GM12872 (cell line): Measurements from ENCODE around the gene MEGF6.

Experiments used
- TF ChIP-seq, protein P1 (sequence below): IDR thresholded peaks from 3 replicates; pipeline ENCODE4 v1.5.1; 2011; ENCODE audit warnings: low read depth, mild to moderate bottlenecking, low read length, moderate library complexity; ENCODE audit not compliant: insufficient read depth

MEGF6 gene

DNA sequence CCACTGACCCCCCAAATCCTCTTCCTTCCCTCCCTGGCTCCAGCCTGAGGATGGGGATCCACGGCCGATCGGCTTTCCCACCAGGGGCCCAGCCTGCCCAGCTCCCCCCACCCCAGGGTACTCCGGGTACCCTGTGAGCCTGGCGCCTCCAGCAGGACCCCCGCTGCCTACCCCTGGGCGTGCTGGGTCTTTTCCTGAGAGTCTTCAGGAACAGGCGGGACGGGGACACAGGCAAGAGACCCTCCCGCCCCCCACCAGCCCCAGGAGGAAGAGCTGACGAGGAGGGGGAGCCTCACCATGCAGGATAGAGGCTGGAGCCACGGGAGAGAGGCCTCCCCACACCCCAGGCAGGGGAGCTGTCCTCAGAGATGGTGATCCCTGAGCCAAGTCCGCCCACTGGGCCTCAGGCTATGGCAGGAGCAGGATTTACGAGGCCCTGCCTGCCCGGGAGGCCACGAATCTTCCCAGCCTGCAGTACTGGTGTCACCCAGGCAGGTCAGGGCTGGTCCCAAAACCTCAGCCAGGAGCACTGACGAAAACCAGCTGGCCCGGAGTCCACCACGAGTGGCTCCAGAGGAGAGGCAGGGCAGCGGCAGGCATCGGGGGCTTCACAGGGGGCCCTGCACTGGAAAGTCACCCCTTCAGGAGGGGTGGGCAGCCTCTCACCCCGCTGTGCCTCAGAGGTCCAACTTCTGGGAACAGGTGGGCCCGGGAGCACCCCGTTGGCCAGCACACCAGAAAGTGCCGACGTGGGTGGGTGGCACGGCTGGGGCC is 58.0 kb downstream of the MEGF6 start:
- TF ChIP-seq, protein P1, sequence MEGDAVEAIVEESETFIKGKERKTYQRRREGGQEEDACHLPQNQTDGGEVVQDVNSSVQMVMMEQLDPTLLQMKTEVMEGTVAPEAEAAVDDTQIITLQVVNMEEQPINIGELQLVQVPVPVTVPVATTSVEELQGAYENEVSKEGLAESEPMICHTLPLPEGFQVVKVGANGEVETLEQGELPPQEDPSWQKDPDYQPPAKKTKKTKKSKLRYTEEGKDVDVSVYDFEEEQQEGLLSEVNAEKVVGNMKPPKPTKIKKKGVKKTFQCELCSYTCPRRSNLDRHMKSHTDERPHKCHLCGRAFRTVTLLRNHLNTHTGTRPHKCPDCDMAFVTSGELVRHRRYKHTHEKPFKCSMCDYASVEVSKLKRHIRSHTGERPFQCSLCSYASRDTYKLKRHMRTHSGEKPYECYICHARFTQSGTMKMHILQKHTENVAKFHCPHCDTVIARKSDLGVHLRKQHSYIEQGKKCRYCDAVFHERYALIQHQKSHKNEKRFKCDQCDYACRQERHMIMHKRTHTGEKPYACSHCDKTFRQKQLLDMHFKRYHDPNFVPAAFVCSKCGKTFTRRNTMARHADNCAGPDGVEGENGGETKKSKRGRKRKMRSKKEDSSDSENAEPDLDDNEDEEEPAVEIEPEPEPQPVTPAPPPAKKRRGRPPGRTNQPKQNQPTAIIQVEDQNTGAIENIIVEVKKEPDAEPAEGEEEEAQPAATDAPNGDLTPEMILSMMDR = no peak

DNA sequence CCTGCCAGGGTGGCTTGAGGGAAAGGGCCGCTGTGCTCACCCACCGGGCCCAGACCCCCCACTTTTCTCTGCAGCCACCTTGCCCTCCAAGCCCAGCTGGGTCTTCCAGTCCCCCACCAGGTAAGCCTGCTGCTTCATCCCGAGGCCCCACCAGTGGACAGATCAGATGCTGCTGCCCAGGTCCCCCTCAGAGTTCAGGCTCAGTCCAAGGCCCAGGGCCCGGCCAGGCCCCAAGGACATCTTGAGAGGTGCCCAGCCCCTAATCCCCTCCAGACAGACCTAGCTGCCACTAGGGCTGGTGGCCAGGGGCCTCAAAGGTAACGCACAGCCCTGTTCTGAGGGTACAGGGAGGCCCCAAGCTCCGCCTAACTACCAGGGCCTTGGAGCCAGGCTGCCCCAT is 58.6 kb downstream of the MEGF6 start:
- TF ChIP-seq, protein P1 = no peak

DNA sequence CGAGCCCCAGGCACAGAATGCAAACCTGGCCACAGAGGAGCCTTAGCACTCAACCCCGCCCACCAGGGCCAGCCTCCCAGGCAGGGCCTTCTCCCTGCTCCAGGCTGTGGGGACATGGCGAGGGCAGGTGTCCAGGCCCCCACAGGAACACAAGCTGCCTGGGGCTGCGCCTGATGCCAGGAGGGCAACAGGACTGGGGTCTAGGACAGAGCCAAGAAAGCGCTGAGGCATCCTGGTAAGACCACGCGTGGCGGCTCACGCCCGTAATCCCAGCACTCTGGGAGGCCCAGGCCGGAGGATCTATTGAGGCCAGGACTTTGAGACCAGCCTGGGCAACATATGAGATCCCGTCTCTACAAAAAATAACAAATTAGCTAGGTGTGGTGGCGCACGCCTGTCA is 59.1 kb downstream of the MEGF6 start:
- TF ChIP-seq, protein P1 = no peak

DNA sequence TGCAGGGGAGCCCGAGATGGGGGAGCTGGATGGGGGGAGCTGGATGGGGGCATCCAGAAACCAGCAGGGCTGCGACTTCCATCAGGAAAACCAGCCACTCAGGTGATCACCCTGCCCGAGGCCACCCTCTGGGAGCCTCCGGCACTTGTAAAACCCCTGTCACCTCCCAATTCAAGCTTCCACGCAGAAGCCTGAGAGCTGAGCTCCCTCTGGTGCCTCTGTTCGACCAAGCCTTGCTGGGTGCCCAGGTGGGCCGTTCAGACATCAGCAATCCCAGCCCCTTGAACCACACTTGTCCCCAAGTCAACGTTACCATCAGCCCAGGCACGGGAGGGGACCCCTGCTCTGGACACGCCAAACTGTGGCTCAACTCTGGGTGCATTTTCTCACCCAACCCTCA is 59.6 kb downstream of the MEGF6 start:
- TF ChIP-seq, protein P1 = no peak

DNA sequence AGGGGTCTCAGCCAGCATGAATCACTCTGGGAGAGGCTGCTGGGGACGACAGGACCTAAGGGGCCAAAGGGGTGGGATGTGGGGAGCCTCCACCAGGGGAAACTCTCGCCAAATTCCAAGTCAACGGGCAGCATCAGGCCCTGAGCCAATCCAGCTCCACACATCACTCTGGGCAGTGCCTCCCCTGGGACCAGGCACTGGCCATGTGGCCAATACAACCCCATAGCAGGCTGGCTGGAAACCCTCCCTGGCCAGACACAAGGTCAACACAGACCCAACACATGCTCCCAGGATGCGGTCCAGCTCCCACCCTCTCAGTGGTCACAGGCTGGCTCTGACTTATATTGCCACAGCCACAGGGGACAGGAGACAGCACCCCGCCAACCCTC is 60.0 kb downstream of the MEGF6 start:
- TF ChIP-seq, protein P1 = no peak

DNA sequence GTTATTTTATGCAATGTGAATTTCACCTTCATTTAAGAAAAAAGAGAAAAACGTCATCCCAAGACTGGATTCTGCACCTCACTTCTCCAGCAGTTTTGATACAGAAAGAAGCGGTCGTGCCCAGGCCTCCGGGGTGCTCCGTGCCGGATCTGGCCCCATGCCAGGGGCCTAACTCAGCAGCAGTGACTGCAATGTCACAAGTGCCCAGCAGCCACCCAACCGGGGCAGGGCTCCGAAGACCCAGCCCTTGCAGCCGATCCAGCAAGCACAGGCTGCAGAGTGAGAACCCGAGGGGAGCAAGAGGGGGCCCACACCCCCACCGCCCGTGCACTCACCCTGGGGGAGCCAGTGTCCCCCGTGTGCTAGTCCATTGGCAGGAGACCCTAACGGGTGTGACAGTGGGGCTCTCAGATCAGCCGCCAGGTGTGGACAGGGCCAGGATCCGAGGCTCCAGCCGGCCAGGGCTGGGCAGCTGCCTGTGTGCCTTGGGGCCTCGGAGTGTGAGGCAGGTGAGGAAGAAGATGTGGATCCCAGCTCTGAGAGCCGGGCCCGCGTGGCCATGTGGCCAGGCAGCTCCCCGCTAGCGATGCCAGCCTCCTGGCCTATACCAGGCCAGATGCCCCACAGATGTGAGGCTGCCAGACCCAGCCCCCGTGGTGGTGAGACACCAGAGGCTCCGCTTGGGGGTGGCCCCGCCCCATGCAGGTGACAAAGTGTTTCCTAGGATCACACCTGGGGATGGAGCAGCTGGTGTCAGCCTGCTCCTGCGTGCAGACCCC is 60.6 kb downstream of the MEGF6 start:
- TF ChIP-seq, protein P1 = no peak

DNA sequence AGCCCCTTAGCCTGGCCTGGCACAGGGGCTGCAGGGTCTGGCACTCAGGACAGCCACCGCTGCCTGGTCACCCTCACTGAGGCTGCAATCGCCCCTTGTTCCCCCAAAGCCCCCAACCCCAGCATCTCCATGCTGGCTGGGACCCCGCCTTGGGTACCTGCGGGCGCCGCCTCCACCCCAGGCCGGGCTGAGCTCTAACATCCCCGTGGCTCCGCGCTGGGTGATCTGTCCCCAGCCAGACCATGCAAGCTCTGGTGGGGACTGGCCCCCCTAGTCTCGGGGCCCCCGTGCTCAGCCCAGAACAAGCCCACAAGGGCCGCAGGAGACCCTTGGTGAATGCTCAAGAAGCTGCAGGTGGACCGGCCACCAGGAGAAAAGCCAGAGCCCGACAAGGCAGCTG is 62.4 kb downstream of the MEGF6 start:
- TF ChIP-seq, protein P1 = no peak
